WTC11 (cell line): ENCODE results near the gene JCAD.

Source experiments
- AFF4 ChIP-seq: sonication (generic); formaldehyde crosslinking; IDR thresholded peaks from 2 replicates; pipeline ENCODE4 v1.8.1; 2023; ENCODE audit warnings: mild to moderate bottlenecking, missing genetic modification reagents, borderline replicate concordance
- ATF2 ChIP-seq: sonication (generic); formaldehyde crosslinking; IDR thresholded peaks from 2 replicates; pipeline ENCODE4 v1.8.1; 2022; ENCODE audit warnings: low read depth, missing genetic modification reagents, borderline replicate concordance
- CTCF ChIP-seq: fragments of 200-600 bp; IDR thresholded peaks from 2 replicates; pipeline ENCODE4 v1.8.0; 2022; ENCODE audit warnings: antibody characterized with exemption
- FOXJ3 ChIP-seq: sonication (generic); formaldehyde crosslinking; IDR thresholded peaks from 2 replicates; pipeline ENCODE4 v1.9.0; 2021; ENCODE audit warnings: missing genetic modification reagents, mild to moderate bottlenecking, borderline replicate concordance
- NR1H2 ChIP-seq: sonication (generic); formaldehyde crosslinking; IDR thresholded peaks from 2 replicates; pipeline ENCODE4 v1.9.0; 2021; ENCODE audit warnings: mild to moderate bottlenecking, moderate library complexity, missing genetic modification reagents
- ZNF416 ChIP-seq: fragments of 250-450 bp; sonication (Bioruptor Pico); IDR thresholded peaks from 2 replicates; pipeline ENCODE4 v1.9.0; 2021; ENCODE audit warnings: mild to moderate bottlenecking, inconsistent platforms
- ZNF512 ChIP-seq: sonication (generic); formaldehyde crosslinking; IDR thresholded peaks from 2 replicates; pipeline ENCODE4 v1.8.1; 2022; ENCODE audit warnings: missing genetic modification reagents, borderline replicate concordance

- no peak for TF ChIP-seq CTCF
- TF ChIP-seq AFF4 = no peak
- no peak for TF ChIP-seq ATF2
- TF ChIP-seq NR1H2 (CRISPR knock-in tag) = no peak
- TF ChIP-seq FOXJ3 (CRISPR knock-in tag) = no peak
- TF ChIP-seq ZNF512 (CRISPR knock-in tag) = no peak
- no peak for TF ChIP-seq ZNF416 (CRISPR knock-in tag)
Observed at GRCh38 chr10:30088178-30088577, 28.8 kb upstream of the JCAD start.
